BE2C (cell line): ENCODE results near the gene ARHGEF25.

Source experiments
- DNase-seq: peaks from one replicate; pipeline ENCODE4 v3.0.0-alpha.2; 2020
- H3K27me3 ChIP-seq: fragments of 250-450 bp; sonication (Bioruptor Pico); 2 replicates; pipeline ENCODE4 v1.5.1; 2020; ENCODE audit warnings: mild to moderate bottlenecking
- H3K36me3 ChIP-seq: fragments of 250-450 bp; sonication (Bioruptor Pico); 2 replicates; pipeline ENCODE4 v1.5.1; 2020; ENCODE audit warnings: mild to moderate bottlenecking
- H3K4me1 ChIP-seq: fragments of 250-450 bp; sonication (Bioruptor Pico); 2 replicates; pipeline ENCODE4 v1.5.1; 2020
- H3K4me3 ChIP-seq: 2 replicates; pipeline ENCODE4 v1.5.1; 2011; ENCODE audit warnings: low read depth, low read length
- H3K9me3 ChIP-seq: fragments of 250-450 bp; sonication (Bioruptor Pico); 2 replicates; pipeline ENCODE4 v1.5.1; 2020
- CTCF ChIP-seq: IDR thresholded peaks from 2 replicates; pipeline ENCODE4 v1.5.1; 2012; ENCODE audit warnings: mild to moderate bottlenecking, low read depth, low read length

ARHGEF25 gene

GRCh38 chr12:57600395-57600794 is 10.8 kb upstream of the ARHGEF25 start:
- TF ChIP-seq CTCF = no peak
- no peak for DNase-seq
- Histone ChIP-seq H3K36me3 (no peaks in the 10 kb centered on the region), H3K27me3 (no peaks in the 10 kb centered on the region), H3K4me3 (no peak overlapping the region), H3K4me1 (peaks cover 4% of the 10 kb centered on the region; the same call in 1 of the 2 replicates), H3K9me3 (no peaks in the 10 kb centered on the region)

- TF ChIP-seq CTCF = no peak
- Histone ChIP-seq H3K4me3 (no peak overlapping the region), H3K27me3 (no peaks in the 10 kb centered on the region), H3K9me3 (no peaks in the 10 kb centered on the region), H3K36me3 (no peaks in the 10 kb centered on the region), H3K4me1 (peaks cover 7% of the 10 kb centered on the region; the same call in 1 of the 2 replicates)
- no peak for DNase-seq
Observed at GRCh38 chr12:57602544-57602943, 8.7 kb upstream of the ARHGEF25 start.

- no peaks in the 10 kb centered on the region for H3K9me3 ChIP-seq
- peaks cover 7% of the 10 kb centered on the region; the same call in 1 of the 2 replicates for H3K4me1 ChIP-seq
- H3K27me3 ChIP-seq = no peaks in the 10 kb centered on the region
- no peak overlapping the region for H3K4me3 ChIP-seq
- H3K36me3 ChIP-seq = no peaks in the 10 kb centered on the region; the same call in 1 of the 2 replicates
- DNase-seq = no peak
- no peak for TF ChIP-seq CTCF
Observed at GRCh38 chr12:57603324-57603723, 7.9 kb upstream of the ARHGEF25 start.

- H3K4me1 ChIP-seq = peaks cover 7% of the 10 kb centered on the region; the same call in 1 of the 2 replicates
- peaks cover 3% of the 10 kb centered on the region; the same call in 1 of the 2 replicates for H3K36me3 ChIP-seq
- no peak for TF ChIP-seq CTCF
- no peaks in the 10 kb centered on the region for H3K27me3 ChIP-seq
- no peak for DNase-seq
- H3K4me3 ChIP-seq = peak overlapping the region; percentile 92
- no peaks in the 10 kb centered on the region for H3K9me3 ChIP-seq
Observed at GRCh38 chr12:57603815-57604453, 7.3 kb upstream of the ARHGEF25 start.

GRCh38 chr12:57604454-57604991 is 6.7 kb upstream of the ARHGEF25 start, which contains the start of gene DTX3:
Gene DTX3, plus strand, starts transcription at chr12:57604824. Its CDS starts 1,694 bp downstream, at chr12:57606518.
- H3K4me3 ChIP-seq = peak within 1 kb of the TSS; percentile 92
- no peak for TF ChIP-seq CTCF
- no peaks in the 10 kb centered on the region for H3K9me3 ChIP-seq
- DNase-seq = peak; percentile 58
- H3K4me1 ChIP-seq = peaks cover 7% of the 10 kb centered on the region; the same call in 1 of the 2 replicates
- peaks cover 7% of the 10 kb centered on the region; the same call in 1 of the 2 replicates for H3K36me3 ChIP-seq
- H3K27me3 ChIP-seq = no peaks in the 10 kb centered on the region
